B cell (primary cell): Measurements from ENCODE around the gene ACOT6. TPM values are rescaled to one million over a fixed set of nuclear protein-coding genes. Genes with fewer than 3 reads are reported as not detected.

Source experiments
- ATAC-seq: fragments of 200-7000 bp; cut with Tn5 transposase; one replicate; pipeline ENCODE4 v1.10.0; 2021; ENCODE audit warnings: low read depth, mild to moderate bottlenecking, moderate number of reproducible peaks, moderate library complexity
- CTCF ChIA-PET: fragments of 350-600 bp; sonication (Branson Sonifier 250); formaldehyde crosslinking; loops from one replicate; lab custom pipeline; 2021; ENCODE audit warnings: antibody characterized with exemption, inconsistent platforms; lab: Charles Lee
- POLR2A ChIA-PET: fragments of 350-600 bp; sonication (Branson Sonifier 250); formaldehyde crosslinking; loops from one replicate; lab custom pipeline; 2021; ENCODE audit warnings: antibody characterized with exemption; lab: Charles Lee
- DNase-seq: peaks from one replicate; pipeline ENCODE4 v3.0.0; 2013
- H2AFZ ChIP-seq: 2 replicates; pipeline ENCODE4 v1.6.1; 2012; ENCODE audit warnings: mild to moderate bottlenecking, low read depth, low read length; ENCODE audit not compliant: insufficient read depth, poor library complexity, severe bottlenecking
- H3K27ac ChIP-seq, 2 donors: 1 replicate in 1 of 2; 2 replicates in 1 of 2; pipeline ENCODE4 v1.5.1; 2012 to 2013; ENCODE audit warnings: low read length in 2 of 2, mild to moderate bottlenecking in 2 of 2, moderate library complexity in 1 of 2
- H3K27me3 ChIP-seq, 4 experiments: fragments of 200-600 bp in 1 of 4; sonication (generic) in 1 of 4; replicated peaks in 1 of 4; 1 replicate in 2 of 4; 2 replicates in 2 of 4; pipeline versions ENCODE4 v1.6.1 to v1.7.0; 2013 to 2016; ENCODE audit warnings: low read length in 3 of 4, mild to moderate bottlenecking in 2 of 4, mixed read lengths in 1 of 4, moderate library complexity in 1 of 4; ENCODE audit not compliant: insufficient read depth in 4 of 4, control insufficient read depth in 3 of 4; ENCODE audit errors: control extremely low read depth in 1 of 4
- H3K36me3 ChIP-seq, 2 experiments: replicated peaks in 1 of 2; 1 replicate in 1 of 2; 2 replicates in 1 of 2; pipeline versions ENCODE4 v1.6.1 to v1.7.1; 2013; ENCODE audit warnings: low read length in 1 of 2; ENCODE audit not compliant: insufficient read depth in 2 of 2, control insufficient read depth in 1 of 2; ENCODE audit errors: control extremely low read depth in 1 of 2, extremely low read depth in 1 of 2
- H3K4me1 ChIP-seq, 2 donors: fragments of 200-600 bp in 1 of 2; sonication (generic) in 1 of 2; 1 replicate in 1 of 2; 2 replicates in 1 of 2; pipeline versions ENCODE4 v1.5.1 to v1.6.1; 2013 to 2017; ENCODE audit warnings: low read length in 2 of 2; ENCODE audit not compliant: control insufficient read depth in 2 of 2, insufficient read depth in 2 of 2
- H3K4me2 ChIP-seq: replicated peaks from 2 replicates; pipeline ENCODE3; 2012; ENCODE audit warnings: mild to moderate bottlenecking, low read depth, low read length; ENCODE audit not compliant: poor library complexity, severe bottlenecking
- H3K4me3 ChIP-seq, 5 experiments: fragments of 200-600 bp in 1 of 5; sonication (generic) in 1 of 5; 1 replicate in 3 of 5; 2 replicates in 2 of 5; pipeline versions ENCODE4 v1.5.1 to v1.7.0; 2011 to 2016; ENCODE audit warnings: low read length in 4 of 5, mild to moderate bottlenecking in 4 of 5, low read depth in 2 of 5, control low read depth in 1 of 5, moderate library complexity in 1 of 5; ENCODE audit not compliant: insufficient read depth in 1 of 5; ENCODE audit errors: control extremely low read depth in 1 of 5, extremely low read depth in 1 of 5
- H3K79me2 ChIP-seq: fragments of 200-600 bp; sonication (generic); one replicate; pipeline ENCODE4 v1.6.0; 2016; ENCODE audit warnings: low read length; ENCODE audit not compliant: control insufficient read depth, insufficient read depth
- H3K9ac ChIP-seq: fragments of 200-600 bp; sonication (generic); 2 replicates; pipeline ENCODE4 v1.6.1; 2017; ENCODE audit warnings: mild to moderate bottlenecking, low read length, moderate library complexity
- H3K9me3 ChIP-seq, 3 donors: one replicate each; pipeline versions ENCODE4 v1.6.1 to v1.7.1; 2013; ENCODE audit warnings: low read length in 2 of 3; ENCODE audit not compliant: control insufficient read depth in 2 of 3, insufficient read depth in 1 of 3; ENCODE audit errors: control extremely low read depth in 1 of 3
- H4K20me1 ChIP-seq: 2 replicates; pipeline ENCODE4 v1.6.0; 2012; ENCODE audit warnings: mild to moderate bottlenecking, low read length; ENCODE audit not compliant: insufficient read depth, control insufficient read depth, poor library complexity, severe bottlenecking
- H3K27ac Mint-ChIP-seq: one replicate; pipeline ENCODE4 v1.8.0; 2021; ENCODE audit warnings: mixed read lengths
- H3K27me3 Mint-ChIP-seq: one replicate; pipeline ENCODE4 v1.8.0; 2021; ENCODE audit warnings: mixed read lengths
- H3K4me1 Mint-ChIP-seq: one replicate; pipeline ENCODE4 v1.8.0; 2021; ENCODE audit warnings: mixed read lengths
- H3K4me3 Mint-ChIP-seq: one replicate; pipeline ENCODE4 v1.8.0; 2021; ENCODE audit warnings: mixed read lengths
- H3K9me3 Mint-ChIP-seq: one replicate; pipeline ENCODE4 v1.8.0; 2022; ENCODE audit warnings: mixed read lengths; ENCODE audit not compliant: insufficient read depth
- EZH2 ChIP-seq: IDR thresholded peaks from 2 replicates; pipeline ENCODE4 v1.6.1; 2012; ENCODE audit warnings: borderline replicate concordance, low read depth, mild to moderate bottlenecking, moderate library complexity, low read length; ENCODE audit not compliant: insufficient read depth, poor library complexity, severe bottlenecking
- WGBS: methylation state at CpG from one replicate; pipeline ENCODE4 v1.1.5; 2013; ENCODE audit warnings: missing lambda C conversion rate; ENCODE audit not compliant: insufficient coverage; 5-methylcytosine and 5-hydroxymethylcytosine counted together
- intact Hi-C: fragments of 100-400 bp; cut with micrococcal nuclease; formaldehyde crosslinking; loops from one replicate; pipeline ENCODE4 v1.10.0; 2022
- polyA plus RNA-seq: library from polyadenylated mRNA; depleted of rRNA; stranded (reverse); fragments of >200 nt; gene quantifications from 2 replicates; pipeline ENCODE4 v1.2.3, GENCODE V29; 2012
- total RNA-seq, 2 donors: library from RNA; stranded (reverse); fragments of 120-200 nt in 1 of 2; gene quantifications; 1 replicate in 1 of 2; 2 replicates in 1 of 2; pipeline versions ENCODE4 v1.2.3 to v1.2.4, GENCODE V29; 2013 to 2022
- TF ChIP-seq, protein P1 (sequence below): fragments of 200-600 bp; IDR thresholded peaks from one replicate; pipeline ENCODE4 v1.8.0; 2022; ENCODE audit warnings: antibody characterized with exemption, mild to moderate bottlenecking

The ACOT6 gene
- total and polyA plus RNA-seq, 2 donors (not counting 1 experiment from before 2014, with no cell fraction given) = not detected

DNA sequence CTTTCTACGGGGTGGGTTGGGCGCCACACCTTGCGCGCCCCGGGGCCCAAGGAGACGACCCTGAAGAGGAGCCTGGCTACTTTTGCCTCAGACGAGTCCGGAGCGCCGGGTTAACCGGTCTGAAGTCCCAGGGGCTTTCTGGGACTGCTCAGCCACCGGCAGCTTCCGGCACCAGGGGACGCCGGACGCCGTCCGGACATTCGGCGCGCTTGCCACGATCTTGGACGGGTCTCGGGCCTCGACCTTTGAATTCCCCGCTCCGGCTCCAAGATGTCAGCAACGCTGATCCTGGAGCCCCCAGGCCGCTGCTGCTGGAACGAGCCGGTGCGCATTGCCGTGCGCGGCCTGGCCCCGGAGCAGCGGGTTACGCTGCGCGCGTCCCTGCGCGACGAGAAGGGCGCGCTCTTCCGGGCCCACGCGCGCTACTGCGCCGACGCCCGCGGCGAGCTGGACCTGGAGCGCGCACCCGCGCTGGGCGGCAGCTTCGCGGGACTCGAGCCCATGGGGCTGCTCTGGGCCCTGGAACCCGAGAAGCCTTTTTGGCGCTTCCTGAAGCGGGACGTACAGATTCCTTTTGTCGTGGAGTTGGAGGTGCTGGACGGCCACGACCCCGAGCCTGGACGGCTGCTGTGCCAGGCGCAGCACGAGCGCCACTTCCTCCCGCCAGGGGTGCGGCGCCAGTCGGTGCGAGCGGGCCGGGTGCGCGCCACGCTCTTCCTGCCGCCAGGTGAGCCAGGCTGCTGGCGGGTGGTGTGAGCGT is 20.4 kb upstream of the ACOT6 start, which contains the start of gene ACOT4:
Gene ACOT4 (plus strand): TSS at position 184 of the 760 bp plus-strand sequence. CDS start 87 bp downstream, at position 271.
- Mint-ChIP-seq H3K9me3 (no peaks in the 10 kb centered on the region), H3K4me1 (peaks cover 3% of the 10 kb centered on the region), H3K4me3 (peak within 1 kb of the TSS; percentile 71), H3K27ac (peak within 1 kb of the TSS; percentile 34), H3K27me3 (no peaks in the 10 kb centered on the region)
- TF ChIP-seq EZH2 = no peak
- TF ChIP-seq, protein P1, sequence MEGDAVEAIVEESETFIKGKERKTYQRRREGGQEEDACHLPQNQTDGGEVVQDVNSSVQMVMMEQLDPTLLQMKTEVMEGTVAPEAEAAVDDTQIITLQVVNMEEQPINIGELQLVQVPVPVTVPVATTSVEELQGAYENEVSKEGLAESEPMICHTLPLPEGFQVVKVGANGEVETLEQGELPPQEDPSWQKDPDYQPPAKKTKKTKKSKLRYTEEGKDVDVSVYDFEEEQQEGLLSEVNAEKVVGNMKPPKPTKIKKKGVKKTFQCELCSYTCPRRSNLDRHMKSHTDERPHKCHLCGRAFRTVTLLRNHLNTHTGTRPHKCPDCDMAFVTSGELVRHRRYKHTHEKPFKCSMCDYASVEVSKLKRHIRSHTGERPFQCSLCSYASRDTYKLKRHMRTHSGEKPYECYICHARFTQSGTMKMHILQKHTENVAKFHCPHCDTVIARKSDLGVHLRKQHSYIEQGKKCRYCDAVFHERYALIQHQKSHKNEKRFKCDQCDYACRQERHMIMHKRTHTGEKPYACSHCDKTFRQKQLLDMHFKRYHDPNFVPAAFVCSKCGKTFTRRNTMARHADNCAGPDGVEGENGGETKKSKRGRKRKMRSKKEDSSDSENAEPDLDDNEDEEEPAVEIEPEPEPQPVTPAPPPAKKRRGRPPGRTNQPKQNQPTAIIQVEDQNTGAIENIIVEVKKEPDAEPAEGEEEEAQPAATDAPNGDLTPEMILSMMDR = peak; percentile 18
- WGBS = 3% methylated on average over 88 of the region's 89 CpGs
- no peaks in the 10 kb centered on the region for H3K9me3 ChIP-seq
- intact Hi-C loops = loop anchor here (1.0 to 2.0 kb wide), 2 partner anchors 21 kb away; no protein-coding TSS in a partner anchor
- H3K4me2 ChIP-seq = peak within 1 kb of the TSS; percentile 89
- H3K27me3 ChIP-seq = peaks cover 0 to 2% (median 0%) of the 10 kb centered on the region in 4 experiments
- H3K4me1 ChIP-seq = peaks cover 4 to 8% of the 10 kb centered on the region in 2 donors
- ATAC-seq (peak; percentile 81), DNase-seq (peak; percentile 77)
- H3K4me3 ChIP-seq = peak within 1 kb of the TSS in 4 of 5 experiments; percentile 44 to 79 (median 66)
- H3K27ac ChIP-seq = no peak within 1 kb of the TSS
- peak within 1 kb of the TSS; percentile 69 for H3K9ac ChIP-seq
- no peaks in the 10 kb centered on the region for H3K36me3 ChIP-seq
- ChIA-PET CTCF (interaction anchor here (1.2 kb wide), 1 partner anchor 21 kb away, joined by 4 read pairs; no protein-coding TSS in a partner anchor), POLR2A (interaction anchor here (1.2 kb wide), 1 partner anchor 21 kb away, joined by 5 read pairs; the partner anchor contains the start of gene ACOT6)
- H2AFZ ChIP-seq = peak within 1 kb of the TSS; percentile 90
- no peaks in the 10 kb centered on the region for H4K20me1 ChIP-seq
- H3K79me2 ChIP-seq = no peaks in the 10 kb centered on the region

DNA sequence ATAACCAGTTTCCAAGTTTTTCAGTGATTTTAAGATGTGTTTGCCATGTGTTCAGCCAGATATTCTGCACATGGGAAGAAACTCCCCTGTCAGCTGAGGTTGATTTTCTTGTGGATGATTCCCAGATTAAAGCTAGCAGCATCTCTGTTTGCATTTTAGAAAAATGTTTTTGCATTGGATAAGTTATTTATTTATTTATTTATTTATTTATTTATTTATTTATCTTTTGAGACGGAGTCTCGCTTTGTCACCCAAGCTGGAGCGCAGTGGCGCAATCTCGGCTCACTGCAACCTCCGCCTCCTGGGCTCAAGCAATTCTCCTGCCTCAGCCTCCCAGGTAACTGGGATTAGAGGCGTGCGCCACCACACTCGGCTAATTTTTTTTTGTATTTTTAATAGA is 17.8 kb upstream of the ACOT6 start:
- no peaks in the 10 kb centered on the region for H3K27me3 Mint-ChIP-seq
- no peak for DNase-seq
- Histone ChIP-seq H3K79me2 (no peaks in the 10 kb centered on the region), H3K27me3 (peaks cover 0 to 2% (median 0%) of the 10 kb centered on the region in 4 experiments), H3K4me2 (no peak overlapping the region), H3K4me3 (no peak overlapping the region), H3K4me1 (peaks cover 4 to 8% of the 10 kb centered on the region in 2 donors), H3K36me3 (no peaks in the 10 kb centered on the region), H3K9me3 (no peaks in the 10 kb centered on the region), H3K9ac (no peak overlapping the region), H4K20me1 (no peaks in the 10 kb centered on the region), H2AFZ (no peak overlapping the region), H3K27ac (no peak overlapping the region)
- TF ChIP-seq, protein P1 = no peak
- no peak for TF ChIP-seq EZH2
- no CpG with 5 or more reads among the region's 9 CpGs for WGBS
- no peaks in the 10 kb centered on the region for H3K9me3 Mint-ChIP-seq
- ChIA-PET POLR2A (no interaction called here), CTCF (no interaction called here)
- no peak overlapping the region for H3K27ac Mint-ChIP-seq
- peaks cover 3% of the 10 kb centered on the region for H3K4me1 Mint-ChIP-seq
- ATAC-seq = no peak
- H3K4me3 Mint-ChIP-seq = no peak overlapping the region
- intact Hi-C loops = no loop called here
